GM18519 (cell line): ENCODE measurements around the gene TMEM217.
"Not testable (repeated sequence)": the region's sequence is repeated elsewhere in the genome, so short reads cannot be mapped to it uniquely, and the experiment has no call there.

Experiments
- ATAC-seq: cut with Tn5 transposase; IDR thresholded peaks from one replicate; pipeline ENCODE4 v1.9.1; 2021; ENCODE audit warnings: mild to moderate bottlenecking, moderate library complexity; ENCODE audit not compliant: unreplicated experiment, low FRiP score

TMEM217 gene

DNA sequence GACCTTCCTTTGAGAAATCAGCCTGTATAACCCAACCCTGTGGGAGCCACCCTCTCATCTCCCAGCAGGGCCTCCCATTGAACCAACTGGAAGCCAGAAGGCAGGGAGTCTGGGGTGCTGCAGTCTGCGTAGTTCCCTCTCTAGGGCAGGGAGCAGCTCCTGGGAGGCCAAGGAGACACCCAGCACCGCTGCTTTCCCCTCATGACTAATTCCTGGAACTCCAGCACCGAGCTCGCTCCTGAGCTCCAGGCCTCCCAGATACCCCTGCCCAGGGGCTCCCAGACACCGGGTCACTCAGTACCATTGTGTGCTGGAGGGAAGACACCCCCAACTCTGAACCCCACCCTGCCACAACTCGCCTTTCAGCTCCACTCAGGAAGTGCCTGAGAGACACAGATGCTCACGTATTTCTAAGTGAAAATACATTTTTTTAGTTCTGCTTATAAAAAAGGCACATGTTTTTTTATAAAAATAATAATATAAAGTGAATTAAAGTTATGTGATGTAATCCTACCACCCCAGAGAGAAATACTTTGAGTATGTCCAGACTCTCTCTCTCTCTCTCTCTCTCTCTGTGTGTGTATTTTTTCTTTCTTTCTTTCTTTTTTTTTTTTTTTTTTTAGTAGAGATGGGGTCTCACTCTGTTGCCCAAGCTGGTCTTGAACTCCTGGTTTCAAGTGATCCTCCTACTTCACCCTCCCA lies 70.5 kb downstream of the TMEM217 start:
- ATAC-seq = no peak

DNA sequence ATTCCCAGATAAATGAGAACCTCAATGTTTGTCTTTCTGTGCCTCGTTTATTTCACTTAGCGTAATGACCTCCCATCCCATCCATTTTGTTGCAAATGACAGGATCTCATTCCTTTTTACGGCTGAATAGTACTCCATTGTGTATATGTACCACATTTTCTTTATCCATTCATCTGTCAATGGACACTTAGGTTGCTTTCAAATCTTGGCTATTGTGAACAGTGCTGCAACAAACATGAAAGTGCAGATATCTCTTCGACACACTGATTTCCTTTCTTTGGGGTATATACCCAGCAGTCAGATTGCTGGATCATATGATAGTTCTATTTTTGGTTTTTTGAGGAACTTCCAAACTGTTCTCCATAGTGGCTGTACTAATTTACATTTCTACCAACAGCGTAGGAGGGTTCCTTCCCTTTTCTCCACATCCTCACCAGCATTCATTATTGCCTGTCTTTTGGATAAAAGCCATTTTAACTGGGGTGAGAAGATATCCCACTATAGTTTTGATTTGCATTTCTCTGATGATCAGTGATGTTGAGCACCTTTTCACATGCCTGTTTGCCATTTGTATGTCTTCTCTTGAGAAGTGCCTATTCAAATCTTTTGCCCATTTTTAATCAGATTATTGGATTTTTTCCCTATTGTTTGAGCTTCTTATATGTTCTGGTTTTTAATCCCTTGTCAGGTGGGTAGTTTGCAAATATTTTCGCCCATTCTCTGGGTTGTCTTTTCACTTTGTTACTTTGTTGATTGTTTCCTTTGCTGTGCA lies 71.8 kb downstream of the TMEM217 start:
- not testable (repeated sequence) for ATAC-seq

DNA sequence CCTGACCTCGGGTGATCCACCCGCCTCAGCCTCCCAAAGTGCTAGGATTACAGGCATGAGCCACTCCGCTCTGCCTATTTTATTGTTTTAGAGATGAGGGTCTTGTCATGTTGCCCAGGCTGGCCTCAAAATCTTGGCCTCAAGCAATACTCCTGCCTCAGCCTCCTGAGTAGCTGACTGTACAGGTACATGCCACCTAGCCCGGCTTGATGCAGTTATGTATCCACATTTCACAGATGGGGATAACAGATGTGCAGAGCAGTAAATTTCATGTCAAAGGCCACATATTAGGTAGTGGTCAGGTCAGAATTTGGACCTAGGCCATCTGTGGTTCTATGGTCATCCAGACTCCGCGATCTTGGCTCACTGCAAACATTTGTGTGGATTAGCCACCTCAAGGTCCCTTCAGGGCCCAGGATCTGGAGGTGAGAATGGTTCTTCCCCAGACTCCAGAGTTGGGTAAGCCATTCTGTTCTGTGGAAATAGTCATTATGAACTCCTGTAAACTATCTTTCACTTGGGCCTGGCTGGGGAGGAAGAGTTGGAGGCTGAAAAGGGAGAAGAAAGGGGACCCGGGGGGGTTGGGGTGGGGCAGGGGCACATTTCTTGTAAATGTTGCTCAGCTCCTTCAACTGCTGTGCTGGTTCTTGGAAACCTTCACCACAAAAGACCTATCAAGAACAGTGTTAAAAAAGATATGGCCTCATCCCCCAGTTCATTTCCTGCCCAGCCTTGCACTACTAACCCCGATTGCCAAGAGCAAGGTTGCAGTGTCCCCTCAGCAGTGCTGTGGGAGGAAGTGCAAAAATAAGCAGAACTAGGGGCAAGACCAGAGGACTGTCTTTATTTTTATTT lies 75.0 kb downstream of the TMEM217 start:
- ATAC-seq = no peak

DNA sequence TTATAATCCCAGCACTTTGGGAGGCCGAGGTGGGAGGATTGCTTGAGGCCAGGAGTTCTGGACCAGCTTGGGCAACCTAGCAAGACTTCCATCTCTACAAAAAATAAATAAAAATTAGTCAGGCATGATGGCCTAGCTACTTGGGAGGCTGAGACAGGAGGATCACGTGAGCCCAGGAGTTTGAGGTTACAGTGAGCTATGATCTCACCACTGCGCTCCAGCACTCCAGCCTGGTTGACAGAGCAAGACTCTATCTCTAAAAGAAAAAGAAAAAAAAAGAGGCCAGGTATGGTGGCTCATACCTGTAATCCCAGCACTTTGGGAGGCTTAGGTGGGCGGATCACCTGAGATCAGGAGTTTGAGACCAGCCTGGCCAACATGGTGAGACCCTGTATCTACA lies 77.3 kb downstream of the TMEM217 start:
- not testable (repeated sequence) for ATAC-seq

DNA sequence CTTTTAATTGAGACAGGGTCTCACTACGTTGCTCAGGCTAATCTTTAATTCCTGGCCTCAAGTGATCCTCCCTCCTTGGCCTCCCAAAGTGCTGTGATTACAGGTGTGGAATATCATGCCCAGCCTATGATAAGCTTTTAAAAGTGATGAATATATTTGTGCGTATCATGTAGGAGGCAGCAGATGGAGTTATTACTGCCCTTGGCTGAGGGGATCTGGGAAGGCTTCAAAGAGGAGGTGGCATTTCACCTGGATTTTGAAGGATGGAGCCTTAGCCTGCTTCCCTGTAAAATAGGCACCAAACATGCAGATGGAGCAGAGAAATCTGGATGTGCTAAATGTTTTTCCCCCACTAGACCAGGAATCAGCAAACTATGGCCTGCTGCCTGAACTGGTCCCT lies 77.9 kb downstream of the TMEM217 start:
- ATAC-seq = no peak

DNA sequence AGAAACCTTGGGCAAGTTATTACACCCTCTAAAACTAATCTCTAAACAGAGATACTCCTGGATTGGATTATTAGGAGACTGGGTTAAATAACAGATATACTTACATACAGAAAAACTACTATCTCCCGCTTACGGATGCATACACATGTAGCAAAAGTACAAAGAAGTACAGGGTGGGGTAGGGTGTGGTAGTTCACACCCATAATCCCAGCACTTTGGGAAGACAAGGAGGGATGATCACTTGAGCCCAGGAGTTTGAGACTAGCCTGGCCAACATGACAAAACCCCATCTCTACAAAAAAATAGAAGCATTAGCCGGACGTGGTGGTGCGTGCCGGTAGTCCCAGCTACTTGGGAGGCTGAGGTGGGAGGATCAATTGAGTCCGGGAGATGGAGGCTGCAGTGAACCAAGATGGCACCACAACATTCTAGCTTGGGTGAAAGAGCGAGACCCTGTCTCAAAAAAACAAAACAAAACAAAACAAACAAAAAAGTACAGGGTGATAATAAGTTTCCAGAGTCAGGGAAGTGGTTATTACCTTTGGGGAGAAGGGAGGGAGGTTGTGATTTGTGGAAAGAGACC lies 79.9 kb downstream of the TMEM217 start:
- ATAC-seq = no peak

DNA sequence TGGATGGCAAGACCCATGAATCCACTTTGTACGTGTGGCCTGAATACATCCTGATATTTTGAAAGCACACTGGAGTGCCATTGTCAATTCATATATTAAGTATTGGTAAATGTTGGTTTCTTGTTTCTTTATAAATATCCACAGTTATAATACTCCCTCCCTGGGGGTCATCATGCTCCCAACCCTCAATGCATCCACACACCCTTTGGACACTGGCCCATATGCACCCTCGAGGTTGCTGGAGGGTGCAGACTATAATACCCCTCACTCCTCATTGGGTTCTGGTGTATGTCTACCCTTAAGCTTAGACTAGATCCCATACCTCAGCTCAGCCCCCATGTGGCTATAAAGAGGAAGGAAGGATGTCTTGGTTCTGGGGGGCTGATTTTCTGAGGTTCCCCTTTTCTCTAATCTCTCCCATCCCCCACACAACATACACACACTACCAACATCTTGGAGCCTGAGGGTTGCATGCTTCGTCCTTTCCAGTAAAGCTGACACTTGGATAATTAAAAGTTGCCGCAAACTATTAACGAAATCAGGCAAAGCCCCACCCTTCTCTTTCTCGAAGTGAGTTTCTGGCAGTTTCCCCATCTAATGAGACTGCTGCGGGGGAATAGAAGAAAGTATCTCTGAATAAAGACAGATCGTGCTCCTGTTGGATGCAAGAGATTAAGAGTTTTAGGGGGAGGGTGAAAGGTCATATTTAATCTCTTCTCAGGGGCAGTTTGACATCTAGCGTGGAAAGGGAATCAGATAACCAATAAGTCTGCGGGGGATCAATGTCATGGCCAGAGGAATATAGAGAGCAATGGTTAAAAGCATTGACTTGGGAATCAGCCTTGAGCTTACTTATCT lies 80.6 kb downstream of the TMEM217 start:
- no peak for ATAC-seq

DNA sequence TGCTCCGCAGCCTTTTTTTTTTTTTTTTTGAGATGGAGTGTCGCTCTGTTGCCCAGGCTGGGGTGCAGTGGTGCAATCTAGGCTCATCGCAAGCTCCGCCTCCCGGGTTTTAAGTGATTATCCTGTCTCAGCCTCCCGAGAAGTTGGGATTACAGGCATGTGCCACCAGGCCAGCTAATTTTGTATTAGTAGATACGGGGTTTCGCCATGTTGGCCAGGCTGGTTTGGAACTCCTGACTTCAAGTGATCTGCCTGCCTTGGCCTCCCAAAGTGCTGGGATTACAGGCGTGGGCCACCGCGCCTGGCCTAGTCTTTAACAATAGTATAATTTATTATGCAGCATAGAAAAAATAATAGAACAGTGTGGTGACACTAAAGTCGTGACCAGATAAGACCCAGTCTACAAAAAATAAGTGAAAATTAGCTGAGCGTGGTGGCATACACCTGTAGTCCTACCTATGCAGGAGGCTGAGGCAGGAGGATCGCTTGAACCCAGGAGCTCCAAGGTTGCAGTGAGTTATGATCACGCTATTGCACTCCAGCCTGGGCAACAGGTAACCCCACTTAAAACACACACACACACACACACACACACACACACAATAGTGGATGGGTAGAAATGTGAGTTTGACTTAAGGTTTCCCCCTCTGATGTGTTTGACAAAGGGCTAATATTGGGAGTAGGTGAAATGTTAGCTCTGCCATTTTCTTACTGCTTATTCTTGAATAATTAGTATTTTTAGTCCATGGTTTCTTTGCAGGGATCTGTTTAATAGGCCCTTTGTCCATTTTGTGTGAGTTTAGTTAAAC lies 81.5 kb downstream of the TMEM217 start:
- no peak for ATAC-seq

DNA sequence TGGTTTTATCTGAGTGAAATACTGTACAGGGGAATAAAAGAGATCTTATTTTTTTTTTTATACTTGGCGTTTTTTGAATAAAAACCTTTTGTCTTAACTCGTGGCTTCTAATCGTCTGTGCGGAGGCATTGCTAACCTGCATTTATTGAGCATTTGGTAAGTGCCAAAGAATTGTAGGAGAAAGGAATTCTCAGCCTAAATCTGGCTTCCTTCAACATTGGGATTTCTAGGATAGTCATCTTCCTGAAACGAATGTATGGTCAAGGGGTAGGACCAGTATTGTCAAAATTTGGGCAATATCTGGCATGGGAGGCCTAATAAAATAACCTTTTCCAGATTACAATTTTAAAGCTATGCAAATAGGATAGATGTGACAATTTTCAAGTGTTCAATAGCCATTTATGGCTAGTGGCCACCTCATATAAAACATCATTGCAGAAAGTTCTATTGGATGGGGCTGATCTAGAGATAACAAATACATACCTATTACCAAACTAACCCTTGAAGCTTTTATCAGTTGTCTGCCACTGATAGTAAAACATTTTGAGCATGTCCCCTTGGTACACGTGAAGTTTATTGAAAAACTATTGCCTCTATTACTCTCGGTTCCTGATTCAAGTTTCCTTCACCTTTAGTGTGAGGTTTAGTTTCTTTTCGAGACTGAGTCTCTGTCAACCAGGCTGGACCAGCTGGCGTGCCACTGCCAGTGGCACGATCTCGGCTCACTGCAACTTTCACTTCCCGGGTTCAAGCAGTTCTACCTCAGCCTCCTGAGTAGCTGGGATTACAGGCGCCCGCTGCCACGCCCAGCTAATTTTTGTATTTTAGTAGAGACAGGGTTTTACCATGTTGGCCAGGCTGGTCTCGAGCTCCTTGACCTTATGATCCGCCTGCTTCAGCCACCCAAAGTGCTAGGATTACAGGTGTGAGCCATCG lies 82.3 kb downstream of the TMEM217 start:
- no peak for ATAC-seq

DNA sequence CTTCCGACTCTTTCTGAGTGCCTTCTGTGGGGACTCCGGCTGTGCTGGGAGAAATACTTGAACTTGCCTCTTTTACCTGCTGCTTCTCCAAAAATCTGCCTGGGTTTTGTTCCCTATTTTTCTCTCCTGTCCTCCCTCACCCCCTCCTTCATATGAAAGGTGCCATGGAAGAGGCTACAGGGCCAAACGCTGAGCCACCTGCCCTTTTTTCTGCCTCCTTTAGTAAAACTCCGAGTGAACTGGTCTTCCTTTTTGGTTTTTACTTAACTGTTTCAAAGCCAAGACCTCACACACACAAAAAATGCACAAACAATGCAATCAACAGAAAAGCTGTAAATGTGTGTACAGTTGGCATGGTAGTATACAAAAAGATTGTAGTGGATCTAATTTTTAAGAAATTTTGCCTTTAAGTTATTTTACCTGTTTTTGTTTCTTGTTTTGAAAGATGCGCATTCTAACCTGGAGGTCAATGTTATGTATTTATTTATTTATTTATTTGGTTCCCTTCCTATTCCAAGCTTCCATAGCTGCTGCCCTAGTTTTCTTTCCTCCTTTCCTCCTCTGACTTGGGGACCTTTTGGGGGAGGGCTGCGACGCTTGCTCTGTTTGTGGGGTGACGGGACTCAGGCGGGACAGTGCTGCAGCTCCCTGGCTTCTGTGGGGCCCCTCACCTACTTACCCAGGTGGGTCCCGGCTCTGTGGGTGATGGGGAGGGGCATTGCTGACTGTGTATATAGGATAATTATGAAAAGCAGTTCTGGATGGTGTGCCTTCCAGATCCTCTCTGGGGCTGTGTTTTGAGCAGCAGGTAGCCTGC lies 83.2 kb downstream of the TMEM217 start:
- no peak for ATAC-seq

DNA sequence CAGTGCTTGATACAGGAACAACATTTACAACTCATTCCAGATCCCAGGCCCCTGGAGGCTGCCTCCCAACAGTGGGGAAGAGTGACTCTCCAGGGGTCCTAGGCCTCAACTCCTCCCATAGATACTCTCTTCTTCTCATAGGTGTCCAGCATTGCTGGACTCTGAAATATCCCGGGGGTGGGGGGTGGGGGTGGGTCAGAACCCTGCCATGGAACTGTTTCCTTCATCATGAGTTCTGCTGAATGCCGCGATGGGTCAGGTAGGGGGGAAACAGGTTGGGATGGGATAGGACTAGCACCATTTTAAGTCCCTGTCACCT lies 83.8 kb downstream of the TMEM217 start:
- no peak for ATAC-seq

DNA sequence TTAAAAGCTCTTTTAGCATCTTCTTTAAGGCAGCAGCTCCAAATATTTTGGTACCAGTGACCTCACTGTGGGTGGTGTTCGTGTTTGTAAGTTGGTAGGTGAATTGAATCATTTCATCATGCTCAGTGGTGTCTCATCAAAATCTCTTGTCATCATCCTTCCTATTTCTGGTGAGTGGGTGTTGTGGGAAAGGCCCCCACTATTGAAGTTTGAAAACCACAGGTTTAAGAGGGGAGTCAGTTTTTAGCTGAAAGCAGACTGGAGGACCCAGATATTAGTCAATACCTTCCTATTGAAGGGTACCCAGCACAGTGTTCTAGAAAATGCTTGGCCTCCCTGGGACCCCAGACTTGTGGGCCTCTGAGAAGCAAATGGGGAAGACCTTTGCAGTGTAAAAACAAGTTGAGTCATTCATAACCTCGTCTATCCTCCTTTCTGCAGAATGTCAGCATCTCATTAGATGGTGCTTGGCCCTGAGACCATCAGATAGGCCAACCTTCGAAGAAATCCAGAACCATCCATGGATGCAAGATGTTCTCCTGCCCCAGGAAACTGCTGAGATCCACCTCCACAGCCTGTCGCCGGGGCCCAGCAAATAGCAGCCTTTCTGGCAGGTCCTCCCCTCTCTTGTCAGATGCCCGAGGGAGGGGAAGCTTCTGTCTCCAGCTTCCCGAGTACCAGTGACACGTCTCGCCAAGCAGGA lies 84.3 kb downstream of the TMEM217 start:
- ATAC-seq = no peak

DNA sequence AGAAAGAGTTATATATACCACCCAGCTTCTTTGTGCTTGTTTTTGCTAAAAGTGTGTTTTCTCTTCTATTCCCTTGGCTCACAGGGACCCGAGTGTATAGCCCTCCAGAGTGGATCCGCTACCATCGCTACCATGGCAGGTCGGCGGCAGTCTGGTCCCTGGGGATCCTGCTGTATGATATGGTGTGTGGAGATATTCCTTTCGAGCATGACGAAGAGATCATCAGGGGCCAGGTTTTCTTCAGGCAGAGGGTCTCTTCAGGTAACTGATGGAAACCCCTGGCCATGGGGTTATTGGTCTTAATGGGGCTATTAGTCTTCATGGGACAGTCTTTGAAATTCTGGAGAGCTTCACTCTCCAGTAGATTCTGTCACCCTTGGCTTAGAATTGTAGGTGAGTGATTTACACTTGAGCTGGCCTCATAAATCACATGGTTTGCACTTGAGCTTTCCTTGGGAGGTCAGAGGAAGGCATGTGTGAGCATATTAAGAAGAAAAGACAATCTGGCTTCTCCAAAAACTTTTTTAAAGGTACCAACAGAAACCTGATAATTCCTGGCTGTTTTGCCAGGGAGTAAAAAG lies 84.9 kb downstream of the TMEM217 start:
- no peak for ATAC-seq

DNA sequence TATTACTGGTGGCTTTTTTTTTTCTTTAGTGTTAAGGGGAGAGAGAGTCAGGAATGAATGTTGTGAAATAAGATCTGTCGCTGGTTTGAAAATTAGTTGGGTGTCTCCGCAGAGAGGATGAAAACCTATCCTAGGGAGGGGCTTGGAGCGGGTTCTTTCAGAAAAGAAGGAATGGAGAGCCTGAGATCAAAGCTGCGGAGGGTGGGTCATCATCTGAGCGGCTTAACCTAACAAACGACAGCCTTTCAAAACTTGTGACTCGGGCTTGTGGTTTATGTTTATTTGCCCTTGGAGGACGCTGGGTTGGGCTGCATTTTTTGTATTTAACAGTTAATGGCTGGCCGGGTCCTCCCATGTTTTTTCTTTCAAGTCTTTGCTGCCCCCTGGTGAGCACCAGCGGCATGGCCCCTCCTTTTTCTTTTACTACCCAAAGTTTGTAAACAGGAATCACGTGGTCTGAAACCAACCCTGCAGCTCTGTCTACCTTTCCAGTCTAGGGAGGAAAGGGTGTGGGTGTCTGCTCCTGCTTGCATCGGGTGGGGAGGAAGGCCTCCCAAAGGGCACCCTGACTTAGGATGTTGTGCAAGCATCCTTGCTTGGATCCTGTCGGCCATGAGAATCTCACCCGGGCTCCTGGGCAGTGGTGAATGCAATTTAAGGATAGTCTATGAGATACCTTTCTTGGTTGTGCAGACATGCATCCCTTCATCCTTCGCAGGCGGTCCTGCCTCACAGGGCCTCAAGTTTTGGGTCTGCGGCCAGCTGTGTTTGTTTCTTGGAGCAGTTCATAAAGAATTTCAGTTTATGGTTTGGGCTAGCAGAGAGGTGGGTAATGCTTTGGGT lies 85.8 kb downstream of the TMEM217 start:
- no peak for ATAC-seq

DNA sequence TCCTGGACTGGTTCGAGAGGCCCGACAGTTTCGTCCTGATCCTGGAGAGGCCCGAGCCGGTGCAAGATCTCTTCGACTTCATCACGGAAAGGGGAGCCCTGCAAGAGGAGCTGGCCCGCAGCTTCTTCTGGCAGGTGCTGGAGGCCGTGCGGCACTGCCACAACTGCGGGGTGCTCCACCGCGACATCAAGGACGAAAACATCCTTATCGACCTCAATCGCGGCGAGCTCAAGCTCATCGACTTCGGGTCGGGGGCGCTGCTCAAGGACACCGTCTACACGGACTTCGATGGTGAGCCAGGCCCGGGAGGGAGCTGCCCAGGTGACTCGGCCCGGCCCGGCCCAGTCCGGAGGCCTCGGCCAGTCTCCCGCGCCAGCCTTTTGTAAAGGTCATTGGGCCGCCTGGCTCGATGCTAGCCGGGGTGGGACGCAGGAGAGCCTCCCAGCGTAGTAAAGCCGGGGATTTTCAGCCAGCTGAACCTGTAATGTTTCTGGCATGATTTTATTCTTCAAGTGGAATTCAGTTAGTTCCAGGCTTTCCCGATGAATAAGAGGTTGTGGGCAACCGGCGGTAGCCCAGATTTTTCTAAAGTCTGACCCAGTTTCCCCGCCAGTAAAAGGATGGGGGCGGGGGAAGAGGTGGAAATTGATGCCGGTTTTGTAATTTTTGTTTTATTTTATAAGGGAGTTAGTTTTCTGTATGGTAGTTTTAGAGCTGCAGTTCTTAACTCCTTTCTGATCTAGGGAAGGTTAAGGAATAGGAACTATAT lies 86.6 kb downstream of the TMEM217 start:
- no peak for ATAC-seq
